Activated T-cell treated with anti-CD3 and anti-CD28 coated beads, Interleukin-2, amount 50 U/mL, for 72 hours (primary cell): ENCODE measurements around the gene DCPS. TPM values are rescaled to one million over a fixed set of nuclear protein-coding genes. Genes with fewer than 3 reads are reported as not detected.
A peak's percentile ranks its signal among the peaks of the same experiment; 100 is the strongest.
"Not testable (repeated sequence)": the region's sequence is repeated elsewhere in the genome, so short reads cannot be mapped to it uniquely, and the experiment has no call there.

Experiments
- ATAC-seq, 2 donors: fragments of 150-1000 bp; cut with Tn5 transposase; replicated peaks in 1 of 2; 2 replicates each; pipeline ENCODE4 v1.10.0; 2021; ENCODE audit warnings: moderate library complexity in 2 of 2, mild to moderate bottlenecking in 1 of 2
- DNase-seq, 2 donors: peaks; one replicate each; pipeline ENCODE4 v3.0.0; 2021 to 2022; ENCODE audit warnings: mixed read lengths in 1 of 2
- H3K27ac Mint-ChIP-seq: one replicate; pipeline ENCODE4 v1.8.0; 2022; ENCODE audit warnings: mild to moderate bottlenecking, moderate library complexity, mixed read lengths
- H3K27me3 Mint-ChIP-seq: one replicate; pipeline ENCODE4 v1.8.0; 2022; ENCODE audit warnings: low read depth, mixed read lengths
- H3K36me3 Mint-ChIP-seq, 2 donors: one replicate each; pipeline ENCODE4 v1.8.0; 2022; ENCODE audit warnings: mixed read lengths in 2 of 2, mild to moderate bottlenecking in 1 of 2; ENCODE audit not compliant: insufficient read depth in 2 of 2
- H3K4me1 Mint-ChIP-seq: one replicate; pipeline ENCODE4 v1.8.0; 2022; ENCODE audit warnings: low read depth, mixed read lengths
- H3K4me3 Mint-ChIP-seq, 2 donors: one replicate each; pipeline ENCODE4 v1.8.0; 2022; ENCODE audit warnings: mild to moderate bottlenecking in 2 of 2, mixed read lengths in 2 of 2, moderate library complexity in 2 of 2
- H3K9me3 Mint-ChIP-seq, 2 donors: one replicate each; pipeline ENCODE4 v1.8.0; 2022; ENCODE audit warnings: mixed read lengths in 2 of 2
- total RNA-seq, 2 donors: library from RNA; stranded (reverse); gene quantifications; one replicate each; pipeline ENCODE4 v1.2.3, GENCODE V29; 2022

The DCPS gene
- total RNA-seq, 2 donors from 2014 or later, result 33.9 to 37.7 TPM

- DNase-seq, result peak; percentile 21 to 37
- H3K27ac Mint-ChIP-seq, result no peak overlapping the region
- no peaks in the 10 kb centered on the region for H3K36me3 Mint-ChIP-seq
- H3K9me3 Mint-ChIP-seq, result no peaks in the 10 kb centered on the region
- H3K27me3 Mint-ChIP-seq, result no peaks in the 10 kb centered on the region
- peaks cover 40% of the 10 kb centered on the region for H3K4me1 Mint-ChIP-seq
- ATAC-seq, result peak; percentile 14 to 19
- H3K4me3 Mint-ChIP-seq, result peak overlapping the region; percentile 62 to 81
Measured at GRCh38 chr11:126355926-126356897, 52.4 kb downstream of the DCPS start.

DNA sequence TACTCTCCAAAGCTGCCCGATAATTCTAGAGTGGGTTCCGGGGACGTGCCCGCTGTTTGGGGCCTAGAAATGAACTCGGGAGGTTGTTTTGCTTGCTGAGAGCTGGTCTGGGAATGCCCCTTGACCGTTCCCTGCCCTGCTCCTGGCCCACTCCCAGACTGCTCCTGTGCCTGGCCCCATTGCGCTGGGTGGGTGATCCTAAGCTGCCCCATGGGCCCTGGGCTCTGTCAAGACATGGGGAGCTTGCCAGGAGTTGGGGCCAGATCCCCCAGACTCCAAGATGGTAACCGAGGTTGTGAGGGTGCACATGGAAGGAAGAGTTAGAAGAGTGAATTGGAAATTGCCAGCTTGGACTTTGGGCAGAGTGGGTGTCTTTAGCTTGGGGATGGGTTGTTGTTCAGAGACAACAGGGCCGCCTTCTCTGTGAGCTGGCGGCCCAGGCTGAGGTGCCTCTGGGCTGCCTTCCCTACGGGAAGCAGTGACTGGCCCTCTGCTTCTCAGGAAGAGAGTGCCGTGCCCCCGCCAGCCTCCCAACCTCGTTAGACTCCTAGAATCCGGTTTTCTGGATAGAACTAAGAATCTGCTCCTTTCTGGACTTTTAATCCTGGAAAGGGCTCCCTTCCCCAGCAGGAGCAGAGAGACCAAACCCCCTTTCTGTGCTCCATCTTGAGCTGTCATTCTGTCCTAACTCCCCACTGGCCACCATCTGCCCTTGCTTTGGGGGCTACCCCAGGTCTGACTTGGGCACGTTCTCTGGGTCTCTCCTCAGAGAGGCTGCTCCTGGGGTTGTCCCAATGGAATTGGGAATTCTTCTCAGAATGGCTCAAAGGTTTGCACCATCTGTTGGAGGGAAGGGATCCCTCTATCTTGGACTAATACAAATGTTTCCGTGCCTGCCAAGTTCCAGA is 53.4 kb downstream of the DCPS start:
- H3K27me3 Mint-ChIP-seq, result no peaks in the 10 kb centered on the region
- H3K4me3 Mint-ChIP-seq, result peak overlapping the region; percentile 62 to 81
- H3K36me3 Mint-ChIP-seq, result no peaks in the 10 kb centered on the region
- no peak for ATAC-seq
- no peaks in the 10 kb centered on the region for H3K9me3 Mint-ChIP-seq
- no peak for DNase-seq
- H3K4me1 Mint-ChIP-seq, result peaks cover 36% of the 10 kb centered on the region
- H3K27ac Mint-ChIP-seq, result no peak overlapping the region

DNA sequence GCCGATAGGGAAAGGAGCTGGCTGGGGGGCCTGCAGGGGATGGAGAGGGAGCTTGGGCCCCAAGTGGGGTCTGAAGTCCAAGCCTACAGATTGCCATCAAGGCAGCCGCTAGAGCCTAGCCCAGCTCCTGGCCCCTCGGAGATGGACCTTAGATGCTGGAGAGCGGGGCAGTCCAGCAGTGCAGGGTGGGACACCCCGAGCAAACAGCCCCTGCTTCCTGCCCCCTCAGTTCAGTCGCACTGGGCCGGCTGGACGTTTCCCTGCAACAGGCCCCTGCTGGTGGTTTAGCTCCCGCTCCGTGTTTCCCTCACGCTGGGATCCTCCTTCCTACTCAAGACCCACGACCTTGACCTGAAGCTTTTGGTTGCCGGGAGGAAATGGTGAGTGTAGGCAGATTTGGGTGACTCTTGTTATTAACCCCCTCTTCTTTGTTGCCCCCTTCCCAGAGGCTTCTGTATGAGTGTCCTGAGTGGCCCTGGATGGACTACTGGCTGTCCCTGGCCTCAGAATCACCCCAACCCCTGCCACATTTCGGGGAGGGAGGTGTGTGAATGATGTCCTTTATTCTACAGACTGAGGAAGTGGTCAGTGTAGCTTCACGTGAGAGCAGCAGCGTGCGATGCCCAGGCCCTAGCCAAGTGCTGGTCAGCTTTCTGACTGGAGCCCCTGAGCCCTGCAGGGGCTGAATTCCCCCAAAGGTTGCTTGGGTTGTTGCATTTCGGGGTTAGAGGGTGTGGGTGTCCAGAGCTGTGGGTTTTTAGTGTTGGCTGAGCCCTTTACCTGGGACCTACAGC is 54.3 kb downstream of the DCPS start:
- Mint-ChIP-seq H3K27me3 (no peaks in the 10 kb centered on the region), H3K4me1 (peaks cover 27% of the 10 kb centered on the region), H3K27ac (no peak overlapping the region), H3K36me3 (no peaks in the 10 kb centered on the region), H3K4me3 (peak overlapping the region in 1 of 2 donors; percentile 11), H3K9me3 (no peaks in the 10 kb centered on the region)
- DNase-seq (no peak), ATAC-seq (no peak)

DNA sequence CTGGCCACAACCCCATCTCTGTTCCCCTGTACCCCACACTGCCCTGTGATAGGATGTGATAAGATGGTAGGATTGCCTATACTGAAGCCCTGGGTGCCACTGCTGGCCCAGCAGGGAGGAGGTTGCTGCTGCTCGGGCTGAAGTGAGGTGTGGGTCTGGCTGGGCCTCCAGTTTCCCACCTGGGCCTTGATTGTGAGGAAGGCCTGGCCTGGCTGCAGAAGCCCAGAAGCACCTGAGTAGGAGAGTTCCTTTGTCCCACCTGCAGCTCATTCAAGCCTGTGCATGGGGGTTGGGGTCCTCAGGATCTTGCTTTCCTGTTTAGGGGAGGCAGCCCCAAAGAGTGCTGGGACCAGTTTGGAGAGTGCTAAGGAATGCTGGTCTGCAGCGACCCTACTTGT is 54.9 kb downstream of the DCPS start:
- Mint-ChIP-seq H3K36me3 (no peaks in the 10 kb centered on the region), H3K27me3 (no peaks in the 10 kb centered on the region), H3K9me3 (no peaks in the 10 kb centered on the region), H3K27ac (no peak overlapping the region), H3K4me3 (no peak overlapping the region), H3K4me1 (peaks cover 21% of the 10 kb centered on the region)
- ATAC-seq (no peak), DNase-seq (no peak)

DNA sequence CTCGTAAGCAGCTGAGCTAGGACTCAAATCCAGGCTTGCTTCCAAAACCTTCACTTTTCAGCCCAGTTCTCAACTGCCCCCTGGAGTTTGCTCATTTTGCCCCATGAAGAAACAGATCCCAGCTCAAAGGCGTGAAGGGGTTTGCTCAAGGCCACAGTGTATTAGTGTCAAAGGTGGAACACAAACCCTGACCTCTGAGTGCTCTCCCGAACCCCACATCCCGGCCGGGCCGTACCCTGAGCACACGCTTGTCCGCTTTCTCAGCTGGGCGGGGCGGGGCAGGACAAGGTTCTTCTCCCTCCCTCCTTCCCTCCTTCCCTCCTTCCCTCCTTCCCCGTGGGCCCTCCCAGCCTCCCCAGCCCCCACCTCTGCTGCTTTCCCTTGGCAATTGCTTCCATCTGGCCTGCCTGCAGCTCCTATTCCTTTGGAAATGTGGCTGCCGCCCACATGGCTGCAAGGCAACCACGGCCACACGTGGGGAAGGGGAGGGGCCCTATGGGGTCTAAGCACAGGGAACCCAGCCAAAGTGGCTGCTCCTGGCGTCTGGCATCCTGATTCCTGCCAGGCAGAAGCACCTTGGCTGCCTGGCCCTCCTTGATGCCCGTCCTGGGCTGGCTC is 55.7 kb downstream of the DCPS start:
- Mint-ChIP-seq H3K27me3 (no peaks in the 10 kb centered on the region), H3K4me1 (peaks cover 15% of the 10 kb centered on the region), H3K9me3 (no peaks in the 10 kb centered on the region), H3K27ac (no peak overlapping the region), H3K4me3 (no peak overlapping the region), H3K36me3 (no peaks in the 10 kb centered on the region)
- DNase-seq (no peak), ATAC-seq (no peak)

GRCh38 chr11:126360049-126360446 is 56.2 kb downstream of the DCPS start:
- Mint-ChIP-seq H3K4me3 (no peak overlapping the region), H3K27me3 (no peaks in the 10 kb centered on the region), H3K36me3 (no peaks in the 10 kb centered on the region), H3K9me3 (no peaks in the 10 kb centered on the region), H3K4me1 (peaks cover 10% of the 10 kb centered on the region), H3K27ac (no peak overlapping the region)
- ATAC-seq, result no peak
- DNase-seq, result no peak

DNA sequence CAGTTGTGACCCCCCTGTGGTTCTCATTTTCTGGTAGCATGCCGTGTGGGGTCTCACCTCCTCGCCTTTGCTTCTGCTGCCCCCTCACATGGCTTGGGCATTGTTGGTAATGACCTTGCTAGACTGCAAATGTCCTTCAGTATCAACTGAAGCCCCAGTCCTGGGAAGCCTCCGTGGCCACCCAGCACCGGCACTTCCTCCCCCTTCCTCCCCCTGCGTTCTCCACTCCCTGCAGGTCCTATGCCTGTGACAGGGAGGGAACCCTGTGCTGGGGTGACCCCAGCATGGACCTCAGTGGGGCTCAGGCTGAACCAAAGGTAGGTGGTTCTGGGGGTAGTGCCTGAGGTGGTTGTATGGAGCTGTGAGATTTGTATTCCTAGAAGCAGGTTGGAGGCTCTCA is 57.5 kb downstream of the DCPS start:
- peaks cover 5% of the 10 kb centered on the region for H3K4me1 Mint-ChIP-seq
- DNase-seq (no peak), ATAC-seq (no peak)
- no peaks in the 10 kb centered on the region for H3K9me3 Mint-ChIP-seq
- no peak overlapping the region for H3K4me3 Mint-ChIP-seq
- no peak overlapping the region for H3K27ac Mint-ChIP-seq
- no peaks in the 10 kb centered on the region for H3K27me3 Mint-ChIP-seq
- H3K36me3 Mint-ChIP-seq, result no peaks in the 10 kb centered on the region

- no peak for DNase-seq
- no peaks in the 10 kb centered on the region for H3K27me3 Mint-ChIP-seq
- H3K9me3 Mint-ChIP-seq, result no peaks in the 10 kb centered on the region
- H3K4me3 Mint-ChIP-seq, result no peak overlapping the region
- no peaks in the 10 kb centered on the region for H3K4me1 Mint-ChIP-seq
- ATAC-seq, result no peak
- H3K27ac Mint-ChIP-seq, result no peak overlapping the region
- no peaks in the 10 kb centered on the region for H3K36me3 Mint-ChIP-seq
Measured at GRCh38 chr11:126362879-126363655, 59.2 kb downstream of the DCPS start.

GRCh38 chr11:126363706-126364248 is 59.9 kb downstream of the DCPS start:
- H3K4me3 Mint-ChIP-seq, result no peak overlapping the region
- H3K27ac Mint-ChIP-seq, result no peak overlapping the region
- no peaks in the 10 kb centered on the region for H3K27me3 Mint-ChIP-seq
- H3K4me1 Mint-ChIP-seq, result peaks cover 6% of the 10 kb centered on the region
- ATAC-seq (no peak), DNase-seq (no peak)
- no peaks in the 10 kb centered on the region for H3K36me3 Mint-ChIP-seq
- no peaks in the 10 kb centered on the region for H3K9me3 Mint-ChIP-seq

- not testable (repeated sequence) for H3K27ac Mint-ChIP-seq, H3K4me1 Mint-ChIP-seq, ATAC-seq, H3K4me3 Mint-ChIP-seq, H3K27me3 Mint-ChIP-seq, DNase-seq, H3K9me3 Mint-ChIP-seq, H3K36me3 Mint-ChIP-seq
Measured at GRCh38 chr11:126364735-126365134, 60.9 kb downstream of the DCPS start.

GRCh38 chr11:126365508-126365907 is 61.6 kb downstream of the DCPS start:
- H3K4me1 Mint-ChIP-seq, H3K4me3 Mint-ChIP-seq, H3K36me3 Mint-ChIP-seq, ATAC-seq, H3K27me3 Mint-ChIP-seq, H3K9me3 Mint-ChIP-seq, DNase-seq, H3K27ac Mint-ChIP-seq: not testable (repeated sequence)
